GM21786 (cell line): ENCODE results near the gene CA5A.
"Not testable (repeated sequence)": the region's sequence is repeated elsewhere in the genome, so short reads cannot be mapped to it uniquely, and the experiment has no call there.

Source experiments
- ATAC-seq: cut with Tn5 transposase; IDR thresholded peaks from one replicate; pipeline ENCODE4 v1.9.1; 2021; ENCODE audit not compliant: unreplicated experiment

The CA5A gene

DNA sequence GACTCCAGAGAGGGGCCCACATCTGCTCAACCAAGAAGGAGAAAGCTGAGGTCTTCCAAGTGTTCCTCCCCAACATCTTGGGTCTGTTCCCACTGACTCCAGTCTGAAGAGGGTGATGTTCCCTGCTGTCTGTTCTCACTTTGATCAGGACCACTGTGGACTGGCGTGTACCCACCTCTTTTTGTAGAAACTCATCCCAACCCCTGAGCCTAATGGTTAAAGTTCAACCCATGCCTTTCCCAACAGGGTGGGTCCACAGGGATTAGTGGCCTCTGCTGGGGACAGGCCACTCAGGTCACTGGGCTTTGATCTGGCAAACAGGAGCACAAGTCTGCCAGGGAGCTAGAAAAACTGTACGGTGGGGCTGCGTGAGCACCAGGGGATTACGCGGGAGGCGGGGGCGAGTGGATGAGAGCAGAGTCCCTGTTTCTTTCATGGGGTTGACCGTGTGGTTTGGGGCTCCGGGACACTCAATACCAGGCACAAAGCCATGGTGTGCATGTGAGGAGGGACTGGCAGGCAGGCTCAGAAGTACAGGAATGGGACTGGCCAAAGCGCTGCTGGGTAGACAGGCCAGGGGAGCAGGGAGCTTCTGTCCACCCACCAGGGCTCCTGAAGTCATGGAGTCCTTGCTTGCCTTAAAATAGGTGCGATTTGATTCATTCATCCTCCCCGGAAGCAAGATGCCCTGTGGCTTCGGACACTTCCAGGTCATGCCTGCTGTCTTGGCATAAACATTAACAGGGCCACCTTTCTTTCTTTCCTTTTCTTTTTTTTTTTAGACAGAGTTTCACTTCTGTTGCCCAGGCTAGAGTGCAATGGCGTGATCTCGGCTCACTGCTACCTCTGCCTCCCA lies at the start of gene CA5A:
CA5A (minus strand) TSS at position 155 of the 856 bp plus-strand sequence; CDS start at position 76, 79 bp downstream.
- no peak for ATAC-seq

DNA sequence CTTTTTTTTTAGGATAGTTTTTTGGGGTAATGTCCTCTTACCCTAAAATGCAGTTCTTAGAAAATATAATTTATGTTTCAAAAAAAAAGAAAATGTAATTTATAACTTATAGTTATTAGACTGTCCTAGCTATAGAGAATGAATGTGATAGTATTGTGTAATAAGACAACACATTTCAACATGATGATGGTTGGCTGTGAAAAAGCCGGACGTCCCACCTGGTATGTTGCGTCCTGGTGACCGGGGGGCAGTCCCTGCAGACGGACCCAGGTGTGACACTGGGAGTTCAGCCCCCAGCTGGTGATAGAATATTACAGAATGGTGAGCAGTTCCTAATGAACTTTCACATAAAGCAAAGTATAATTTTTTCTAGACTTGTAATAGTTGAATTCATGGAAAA lies 49.2 kb upstream of the CA5A start:
- not testable (repeated sequence) for ATAC-seq

DNA sequence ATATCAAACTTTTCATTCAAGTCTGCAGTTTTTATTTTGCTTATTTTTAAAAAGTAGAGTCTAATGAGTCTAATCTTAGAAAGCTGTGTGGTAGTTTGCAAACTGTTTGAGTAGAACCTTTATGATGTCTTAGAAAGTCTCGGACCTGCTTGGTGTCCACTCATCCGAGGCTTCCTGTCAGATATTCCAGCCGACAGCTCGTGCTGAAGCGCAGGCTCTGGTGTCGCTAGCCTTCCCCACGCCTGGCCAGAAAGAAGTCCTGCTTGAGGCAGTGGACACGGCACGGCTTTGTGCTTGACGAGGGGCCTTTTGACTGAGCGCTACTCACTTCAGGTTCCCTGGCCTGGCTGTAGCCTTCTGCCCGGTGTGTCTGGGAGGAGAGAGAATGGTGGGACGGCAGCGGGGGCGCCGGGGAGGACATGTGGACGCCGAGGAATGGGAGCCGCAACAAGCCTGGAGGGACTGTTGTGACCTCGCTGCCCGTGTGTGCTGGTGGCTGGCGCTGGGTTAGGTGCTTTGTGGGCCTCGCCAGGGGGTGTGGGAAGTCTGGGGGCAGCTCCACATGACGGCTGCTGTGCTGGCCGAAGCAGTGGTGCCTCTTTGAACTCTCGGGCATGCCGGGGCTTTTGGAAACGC lies 48.4 kb upstream of the CA5A start:
- ATAC-seq, result no peak

DNA sequence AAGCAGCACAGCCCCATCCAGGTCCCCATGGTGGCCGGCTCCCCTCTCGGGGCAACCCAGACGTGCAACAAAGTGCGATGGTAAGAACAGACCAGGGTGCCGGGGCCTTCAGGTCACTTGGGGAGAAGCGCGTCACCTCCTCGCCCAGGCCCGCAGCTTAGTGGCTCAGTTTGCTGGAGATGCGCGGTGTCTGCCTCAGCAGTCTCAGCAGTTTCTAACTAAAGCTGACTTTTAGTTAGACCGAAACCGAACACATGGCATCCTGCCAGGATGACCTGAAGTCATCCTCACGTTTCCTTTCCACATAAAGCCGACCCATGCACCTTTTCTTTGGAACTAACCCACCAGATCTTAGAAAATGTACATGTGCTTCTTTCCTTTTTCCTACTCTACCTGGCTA lies 47.9 kb upstream of the CA5A start:
- ATAC-seq, result not testable (repeated sequence)

DNA sequence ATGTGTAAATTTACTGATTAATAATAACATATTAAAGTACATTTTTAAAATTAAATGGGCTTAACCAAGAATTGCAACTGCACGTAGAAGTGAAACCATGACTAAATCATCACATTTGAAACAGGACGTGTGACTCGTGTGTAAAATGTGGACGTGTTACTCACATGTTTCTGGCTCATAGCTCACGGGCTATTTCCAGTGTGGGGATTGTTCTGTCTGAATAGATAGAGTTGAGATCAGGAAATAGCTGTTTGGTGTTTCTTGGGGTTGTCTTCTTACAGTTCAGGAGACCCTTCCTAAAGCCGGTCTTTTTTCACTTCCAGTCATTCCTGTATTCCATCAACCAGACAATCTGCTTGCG lies 47.4 kb upstream of the CA5A start:
- ATAC-seq, result not testable (repeated sequence)

DNA sequence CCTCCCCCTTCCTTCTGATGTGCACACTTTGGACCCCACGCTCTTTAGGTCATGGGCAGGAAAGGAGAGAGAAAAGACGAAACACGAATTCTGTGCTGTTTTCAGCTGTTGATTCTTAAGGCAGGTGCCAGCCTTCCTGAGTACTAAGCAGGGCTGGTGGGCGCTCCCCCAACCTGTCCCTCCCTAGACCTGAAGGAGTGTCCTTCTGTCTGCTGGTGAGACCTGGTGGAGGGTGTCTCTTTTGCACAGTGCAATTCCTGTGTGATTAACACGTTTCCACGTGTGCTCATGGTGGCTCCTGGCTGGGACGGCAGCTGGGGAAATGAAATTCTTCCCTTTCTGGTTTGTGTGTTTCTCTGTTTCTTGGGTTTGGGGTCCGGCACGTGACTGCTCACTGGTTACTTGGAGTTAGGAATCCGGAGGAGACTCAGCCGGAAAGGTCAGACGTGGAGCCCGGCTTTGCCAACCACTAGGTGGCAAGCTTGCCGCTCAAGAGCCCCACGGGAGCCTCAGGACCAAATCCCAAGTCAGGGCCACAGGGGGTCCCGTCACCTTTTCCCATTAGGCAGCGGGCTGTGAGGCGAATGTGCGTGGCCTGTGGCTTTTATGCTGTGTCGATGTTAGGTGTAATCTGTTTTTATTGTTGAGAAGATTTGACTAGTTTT lies 46.9 kb upstream of the CA5A start:
- not testable (repeated sequence) for ATAC-seq

DNA sequence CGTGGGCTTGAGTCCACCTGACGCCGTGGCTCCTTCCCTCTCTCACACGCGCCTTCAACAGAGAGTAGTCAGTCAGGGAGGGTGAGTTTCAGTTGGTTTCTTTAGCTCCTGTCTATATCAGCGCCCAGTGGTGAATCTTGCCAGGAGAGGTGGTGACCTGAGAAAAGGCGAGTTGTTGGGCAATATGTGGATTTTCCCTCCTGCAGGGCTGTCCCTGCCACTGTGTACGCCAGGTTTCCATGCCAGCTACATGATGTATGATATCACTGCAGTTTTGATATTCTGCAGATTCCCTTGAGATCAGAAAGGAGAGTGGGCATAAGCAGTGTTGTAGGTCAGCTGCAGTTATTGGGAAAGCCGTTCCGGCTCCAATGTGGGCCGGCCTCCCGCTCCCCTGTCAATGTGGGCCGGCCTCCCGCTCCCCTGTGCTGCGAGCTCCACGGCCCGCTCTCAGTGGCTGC lies 46.3 kb upstream of the CA5A start:
- ATAC-seq, result no peak

DNA sequence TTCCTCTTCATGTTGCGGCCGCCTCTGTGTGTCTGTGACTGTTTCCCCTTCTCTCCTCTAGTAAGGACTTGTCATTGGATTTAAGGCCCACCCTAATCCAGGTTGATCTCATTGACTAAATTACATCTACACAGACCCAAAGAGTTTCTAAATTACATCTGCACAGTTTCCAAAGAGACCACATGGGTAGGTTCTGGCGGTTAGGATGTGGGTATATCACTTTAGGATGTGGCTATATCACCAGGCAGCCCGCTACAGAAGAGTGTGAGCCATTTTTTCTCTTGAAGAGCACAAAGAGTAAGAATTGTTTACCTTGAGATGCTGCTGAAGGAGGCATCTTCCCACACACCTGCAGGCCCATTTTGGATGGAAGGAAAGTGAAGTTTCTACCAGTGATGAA lies 45.0 kb upstream of the CA5A start:
- not testable (repeated sequence) for ATAC-seq

DNA sequence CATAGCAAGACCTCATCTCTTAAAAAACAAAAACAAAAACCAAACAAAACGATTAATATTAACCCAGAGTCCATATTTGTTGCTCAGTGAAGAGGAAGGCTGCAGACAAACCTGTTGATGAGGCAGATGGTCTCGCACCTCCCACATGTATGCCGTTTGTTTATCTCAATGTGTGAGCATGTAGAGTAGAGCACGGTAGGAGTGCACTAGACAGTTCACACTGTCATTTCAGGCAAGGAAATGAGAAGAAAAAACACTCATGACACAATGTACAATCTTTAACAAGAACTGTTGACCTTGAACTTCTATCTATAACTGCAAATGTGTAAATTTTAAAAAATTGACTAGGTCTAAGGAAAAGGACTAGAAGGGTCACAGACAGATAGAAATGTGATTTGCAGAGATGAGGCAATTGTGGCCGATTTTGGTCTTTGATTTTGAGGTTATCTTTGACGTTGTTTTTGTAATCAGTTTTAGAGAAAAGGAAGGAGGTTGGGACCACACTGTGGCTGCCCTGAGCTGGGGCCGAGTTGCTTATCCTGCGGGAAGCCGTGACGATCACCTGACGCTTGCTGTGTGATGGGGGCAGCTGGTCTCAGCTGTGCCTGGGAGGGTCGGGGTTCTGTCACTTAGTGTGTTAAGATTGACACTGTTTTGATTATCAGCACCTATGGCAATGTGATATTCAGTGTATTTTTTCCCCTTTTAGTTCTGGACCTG lies 43.7 kb upstream of the CA5A start:
- not testable (repeated sequence) for ATAC-seq

DNA sequence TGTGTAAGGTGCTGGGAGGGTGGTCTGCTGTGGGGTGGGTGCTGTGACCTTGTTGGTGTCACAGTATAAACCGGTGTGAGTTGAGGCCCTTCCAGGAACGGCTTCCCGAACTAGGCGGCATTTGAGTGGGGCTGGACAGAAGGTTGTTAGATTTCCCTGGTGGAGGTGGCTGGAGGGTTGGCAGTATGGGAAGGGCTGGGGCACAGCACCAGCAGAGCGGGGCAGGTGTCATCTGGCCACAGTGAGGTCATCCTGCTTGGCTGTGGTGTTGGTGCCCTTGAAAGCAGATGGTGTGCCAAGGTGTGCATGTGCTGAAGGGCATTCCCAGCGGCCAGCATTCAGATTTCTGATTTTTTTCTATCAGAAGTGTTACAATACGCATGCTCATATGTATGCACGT lies 43.0 kb upstream of the CA5A start:
- no peak for ATAC-seq

DNA sequence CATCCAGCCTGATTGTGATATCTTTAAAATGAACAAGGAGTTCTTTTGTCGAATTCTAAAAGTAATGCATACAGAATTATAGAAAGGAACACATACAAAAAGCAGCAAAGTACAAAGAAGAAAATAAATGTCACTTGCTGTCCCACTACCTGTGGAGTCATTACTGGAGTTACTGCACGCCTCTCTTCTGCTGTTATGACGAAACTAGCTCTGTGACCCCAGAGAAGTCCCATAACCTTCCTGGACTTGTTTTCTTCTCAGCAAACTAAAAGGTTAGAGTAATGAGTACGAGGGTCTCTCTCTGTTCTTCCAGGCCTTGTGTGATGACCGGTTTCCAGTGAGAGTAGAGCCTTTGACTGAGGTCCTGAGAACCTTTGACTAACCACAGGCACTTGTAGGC lies 41.8 kb upstream of the CA5A start:
- ATAC-seq, result no peak

DNA sequence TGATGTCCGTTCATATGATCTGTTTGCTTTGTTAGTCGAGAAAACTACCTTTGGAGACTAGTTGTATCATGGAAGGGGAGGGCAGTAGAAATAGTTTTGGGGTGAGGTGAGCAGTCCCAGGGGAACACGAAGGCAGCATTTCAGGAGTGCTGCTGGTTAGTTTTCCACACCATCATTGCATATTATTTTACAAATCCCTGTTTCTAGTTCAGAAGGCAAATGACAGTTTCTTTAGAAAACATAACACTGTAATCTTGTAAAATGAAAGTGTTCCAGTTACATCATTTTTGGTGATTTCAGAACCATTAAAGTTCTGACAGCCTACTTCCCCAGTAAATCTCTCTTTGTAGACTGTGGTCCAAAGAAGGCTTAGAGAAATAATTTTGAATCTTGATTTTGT lies 40.3 kb upstream of the CA5A start:
- no peak for ATAC-seq

DNA sequence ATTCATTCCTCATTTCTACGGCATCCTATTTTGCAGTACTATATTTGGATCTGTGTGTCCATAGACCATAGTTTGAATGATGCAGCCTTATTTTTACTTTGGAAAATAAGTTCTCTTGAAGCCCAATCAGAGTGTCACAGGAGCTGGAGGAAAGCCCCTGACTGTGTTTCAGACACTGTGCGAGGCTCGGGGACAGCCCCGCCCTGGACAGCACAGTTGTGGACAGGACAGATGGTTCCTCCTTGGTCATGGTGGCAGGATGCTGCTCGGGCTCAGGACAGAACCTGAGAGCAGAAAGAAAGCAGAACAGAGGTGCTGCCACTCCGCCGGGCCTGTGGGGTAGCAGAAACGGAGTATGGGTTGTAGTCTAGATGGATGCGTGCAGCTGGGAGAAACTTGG lies 37.8 kb upstream of the CA5A start:
- no peak for ATAC-seq

DNA sequence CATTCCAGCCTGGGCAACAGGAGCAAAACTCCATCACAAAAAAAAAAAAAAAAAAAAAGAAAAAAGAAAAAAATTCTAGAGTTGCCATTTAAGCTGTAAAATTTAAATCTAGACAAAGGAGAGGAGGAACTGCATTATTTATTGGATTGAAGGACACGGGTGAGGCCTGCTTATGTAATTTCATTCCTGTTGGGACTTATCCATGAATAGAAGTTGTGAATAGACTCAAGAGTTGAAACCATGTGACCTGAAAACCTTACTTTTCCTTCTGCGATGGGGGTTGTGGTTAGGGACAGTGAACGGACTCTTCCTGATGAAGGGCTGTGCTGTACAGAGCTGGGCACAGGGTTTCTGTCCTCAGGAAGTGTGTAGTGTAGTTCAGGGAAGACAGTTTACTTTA lies 37.4 kb upstream of the CA5A start:
- no peak for ATAC-seq

DNA sequence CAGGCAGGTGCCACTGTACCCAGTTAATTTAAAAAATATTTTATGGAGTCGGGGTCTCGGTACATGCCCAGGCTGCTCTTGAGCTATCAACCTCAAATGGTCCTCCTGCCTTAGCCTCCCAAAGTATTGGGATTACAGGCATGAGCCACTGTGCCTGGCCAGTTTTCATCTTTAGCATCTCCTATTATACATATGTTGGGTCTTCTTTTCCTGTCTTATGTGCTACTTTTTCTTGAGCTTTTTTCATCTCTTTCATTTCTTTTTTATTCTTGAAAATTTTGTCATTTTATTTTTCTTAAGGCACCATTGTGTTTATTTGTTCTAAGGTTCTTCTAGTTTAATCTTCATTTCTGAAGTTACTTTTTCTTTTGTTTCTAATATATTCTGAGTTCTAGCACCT lies 35.6 kb upstream of the CA5A start:
- ATAC-seq, result no peak

DNA sequence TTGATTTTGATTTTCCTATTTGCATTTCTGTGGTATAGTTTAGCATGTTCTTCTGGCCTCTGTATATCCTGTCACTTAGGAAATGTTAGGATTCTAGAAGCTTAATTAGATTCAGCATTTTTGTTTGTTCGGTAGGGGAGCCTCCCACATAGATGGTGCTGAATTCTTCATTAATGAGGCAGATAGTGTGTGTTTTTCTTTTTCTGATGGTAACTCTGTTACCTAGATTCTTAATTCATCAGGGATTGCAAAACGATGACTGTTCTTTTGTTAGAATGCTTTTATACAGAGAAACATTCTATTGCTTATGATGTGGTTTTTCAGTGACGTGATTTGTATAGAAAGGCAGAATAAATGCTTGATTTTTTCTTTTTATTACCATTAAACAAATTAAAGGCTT lies 33.9 kb upstream of the CA5A start:
- no peak for ATAC-seq

DNA sequence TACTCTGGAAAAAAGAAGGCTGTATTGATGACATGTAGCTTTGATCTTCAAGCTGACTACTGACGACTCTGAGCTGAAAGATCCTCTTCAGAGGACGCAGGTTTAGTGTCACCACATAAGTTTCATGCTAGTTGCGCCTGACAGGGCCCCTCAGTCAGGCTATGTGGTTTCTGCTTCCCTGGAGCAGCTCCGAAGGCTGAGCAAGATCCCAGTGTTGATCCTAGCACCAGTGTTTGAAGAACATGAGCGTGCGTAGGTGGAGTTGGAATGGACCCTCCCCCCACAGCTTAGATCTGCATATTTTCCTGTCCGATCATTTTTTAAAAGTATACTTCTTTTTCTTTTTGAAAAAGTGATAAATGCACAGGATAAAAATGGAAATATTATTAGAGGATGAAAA lies 32.2 kb upstream of the CA5A start:
- no peak for ATAC-seq

DNA sequence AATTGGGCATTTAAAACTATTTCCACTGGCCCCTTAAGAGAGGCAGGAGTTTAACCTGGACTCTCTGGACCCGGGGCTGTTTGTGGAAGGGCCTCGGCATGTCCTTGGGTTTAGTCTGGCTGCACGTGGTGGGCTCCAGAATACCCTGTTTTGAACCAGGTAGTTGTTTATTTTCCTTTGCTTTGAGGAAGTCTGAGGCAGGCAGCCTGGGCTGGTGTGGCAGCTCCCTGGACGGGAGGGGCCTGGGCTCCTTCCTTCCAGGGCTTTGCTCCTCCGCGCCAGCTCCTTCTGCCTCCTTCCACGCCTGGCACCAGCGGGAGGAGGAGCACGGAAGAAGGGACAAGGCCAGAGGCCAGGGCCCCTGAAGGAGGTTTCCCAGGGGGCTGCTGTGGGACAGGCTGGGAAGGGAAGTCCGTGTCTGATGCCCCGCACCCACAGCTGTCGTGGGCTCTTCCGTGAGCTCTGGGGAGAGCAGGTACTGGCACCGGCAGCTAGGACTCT lies 30.4 kb upstream of the CA5A start:
- no peak for ATAC-seq

DNA sequence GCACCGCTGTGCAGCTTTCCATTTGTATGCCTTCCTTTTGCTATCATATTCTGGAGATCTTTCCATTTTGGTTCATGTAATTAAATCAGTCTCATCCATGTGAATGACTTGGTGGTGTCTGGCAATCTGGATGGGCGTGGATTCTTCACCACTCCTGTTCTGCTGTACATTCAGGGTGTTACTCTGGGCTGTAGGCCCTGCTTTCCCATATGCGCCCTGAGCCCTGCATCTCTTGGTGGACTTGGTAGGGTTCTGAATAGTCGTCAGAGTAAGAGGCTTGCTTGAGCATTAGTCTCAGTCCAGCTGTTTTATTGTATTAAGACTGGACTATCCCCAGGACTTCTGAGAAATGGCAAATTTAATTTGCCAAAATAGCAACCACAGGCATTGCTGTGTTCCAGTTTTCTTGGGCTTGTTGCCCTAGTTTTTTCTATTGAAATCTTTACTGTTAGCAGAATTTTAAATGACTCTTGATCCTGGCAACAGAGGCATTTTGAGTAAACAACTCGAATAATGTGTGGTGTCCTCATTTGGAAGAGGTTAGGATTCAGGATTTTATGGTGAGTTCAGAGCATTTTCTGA lies 29.8 kb upstream of the CA5A start:
- ATAC-seq, result no peak

DNA sequence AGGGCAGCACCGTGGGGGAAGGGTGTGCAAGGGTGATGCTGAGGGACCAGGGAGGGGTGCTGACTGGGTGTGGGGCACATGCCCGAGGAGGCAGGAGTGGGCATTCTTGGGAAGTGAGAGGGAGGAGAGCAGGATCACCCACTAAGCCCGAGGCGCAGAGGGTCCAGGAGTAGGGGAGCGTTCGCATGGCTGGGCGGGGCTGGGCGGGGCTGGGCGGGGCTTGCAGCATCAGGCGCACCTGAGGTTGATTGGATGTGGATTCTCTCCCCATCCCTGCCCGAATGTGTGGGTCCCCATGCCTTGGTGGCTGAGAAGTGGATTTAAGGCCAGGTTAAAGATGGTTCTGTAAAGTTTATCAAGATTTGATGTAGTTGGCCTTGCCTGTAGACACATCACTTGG lies 29.1 kb upstream of the CA5A start:
- no peak for ATAC-seq
